DND-41 (cell line): Measurements from ENCODE around the gene TNIK.

Source experiments
- ATAC-seq: fragments of 200-7000 bp; cut with Tn5 transposase; 3 replicates; pipeline ENCODE4 v1.9.1; 2021; ENCODE audit warnings: low read depth; ENCODE audit not compliant: insufficient read depth
- DNase-seq: peaks from one replicate; pipeline ENCODE4 v3.0.0-alpha.2; 2020
- H2AFZ ChIP-seq: 2 replicates; pipeline ENCODE4 v1.6.0; 2012; ENCODE audit warnings: low read depth, low read length
- H3K27ac ChIP-seq: 2 replicates; pipeline ENCODE4 v1.5.1; 2012; ENCODE audit warnings: low read length, inconsistent platforms
- H3K27me3 ChIP-seq: fragments of 200-600 bp; sonication (generic); 2 replicates; pipeline ENCODE4 v1.6.0; 2012; ENCODE audit warnings: low read length, mild to moderate bottlenecking, inconsistent platforms; ENCODE audit not compliant: insufficient read depth, poor library complexity
- H3K36me3 ChIP-seq: 2 replicates; pipeline ENCODE4 v1.5.1; 2012; ENCODE audit warnings: low read length, inconsistent platforms; ENCODE audit not compliant: insufficient read depth
- H3K4me1 ChIP-seq: 2 replicates; pipeline ENCODE4 v1.5.1; 2012; ENCODE audit warnings: mild to moderate bottlenecking, low read length; ENCODE audit not compliant: insufficient read depth
- H3K4me2 ChIP-seq: 2 replicates; pipeline ENCODE4 v1.6.0; 2012; ENCODE audit warnings: mild to moderate bottlenecking, moderate library complexity, low read length, inconsistent platforms; ENCODE audit not compliant: insufficient read depth
- H3K4me3 ChIP-seq, 2 experiments: fragments of 200-600 bp in 1 of 2; shearing (Covaris generic) in 1 of 2; 2 replicates each; pipeline ENCODE4 v1.5.1; 2012 to 2016; ENCODE audit warnings: inconsistent platforms in 2 of 2, low read length in 2 of 2, mild to moderate bottlenecking in 2 of 2, low read depth in 1 of 2, moderate library complexity in 1 of 2
- H3K79me2 ChIP-seq: 2 replicates; pipeline ENCODE4 v1.6.0; 2012; ENCODE audit warnings: low read length, inconsistent platforms; ENCODE audit not compliant: insufficient read depth
- H3K9ac ChIP-seq: 2 replicates; pipeline ENCODE4 v1.6.0; 2012; ENCODE audit warnings: low read depth, mild to moderate bottlenecking, inconsistent platforms, low read length, moderate library complexity
- H3K9me3 ChIP-seq: 2 replicates; pipeline ENCODE4 v1.5.1; 2012; ENCODE audit warnings: low read length, moderate library complexity, mild to moderate bottlenecking, inconsistent platforms; ENCODE audit not compliant: insufficient read depth, severe bottlenecking
- H4K20me1 ChIP-seq: 2 replicates; pipeline ENCODE4 v1.6.0; 2012; ENCODE audit warnings: low read length; ENCODE audit not compliant: insufficient read depth
- EZH2 ChIP-seq: IDR thresholded peaks from 3 replicates; pipeline ENCODE4 v1.6.1; 2012; ENCODE audit warnings: borderline replicate concordance, low read depth, mild to moderate bottlenecking, moderate library complexity, low read length, inconsistent platforms; ENCODE audit not compliant: severe bottlenecking
- TF ChIP-seq, protein P1 (sequence below): IDR thresholded peaks from 2 replicates; pipeline ENCODE4 v1.5.1; 2012; ENCODE audit warnings: borderline replicate concordance, low read length, moderate library complexity, mild to moderate bottlenecking; ENCODE audit not compliant: poor library complexity, severe bottlenecking; ENCODE audit errors: extremely low read depth

Gene TNIK

DNA sequence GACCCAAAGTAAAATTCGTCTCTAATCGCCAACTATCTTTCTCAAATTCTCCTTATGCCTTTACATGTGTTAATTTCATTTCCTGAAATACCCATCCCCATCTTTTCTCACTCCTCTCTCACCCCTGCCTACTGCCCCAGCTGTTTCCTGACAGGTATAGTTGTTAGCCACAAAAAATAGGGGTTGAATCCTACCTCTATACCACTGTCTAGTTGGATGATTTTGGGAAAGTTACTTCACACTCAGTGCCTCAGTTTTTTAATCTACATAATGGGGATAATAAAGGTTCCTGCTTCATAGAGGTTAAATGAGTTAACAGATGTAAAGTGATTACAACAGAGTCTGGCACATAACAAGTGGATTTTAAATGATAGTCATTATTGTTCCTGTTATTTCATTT is 189.7 kb downstream of the TNIK start:
- Histone ChIP-seq H3K9me3 (no peaks in the 10 kb centered on the region), H3K27ac (no peak overlapping the region), H3K4me3 (no peak overlapping the region), H4K20me1 (no peaks in the 10 kb centered on the region), H3K36me3 (no peaks in the 10 kb centered on the region), H3K79me2 (no peaks in the 10 kb centered on the region), H3K9ac (no peak overlapping the region), H3K27me3 (no peaks in the 10 kb centered on the region), H2AFZ (no peak overlapping the region), H3K4me1 (no peaks in the 10 kb centered on the region; the same call in 1 of the 2 replicates), H3K4me2 (no peak overlapping the region)
- ATAC-seq: no peak
- DNase-seq: no peak
- TF ChIP-seq, protein P1, sequence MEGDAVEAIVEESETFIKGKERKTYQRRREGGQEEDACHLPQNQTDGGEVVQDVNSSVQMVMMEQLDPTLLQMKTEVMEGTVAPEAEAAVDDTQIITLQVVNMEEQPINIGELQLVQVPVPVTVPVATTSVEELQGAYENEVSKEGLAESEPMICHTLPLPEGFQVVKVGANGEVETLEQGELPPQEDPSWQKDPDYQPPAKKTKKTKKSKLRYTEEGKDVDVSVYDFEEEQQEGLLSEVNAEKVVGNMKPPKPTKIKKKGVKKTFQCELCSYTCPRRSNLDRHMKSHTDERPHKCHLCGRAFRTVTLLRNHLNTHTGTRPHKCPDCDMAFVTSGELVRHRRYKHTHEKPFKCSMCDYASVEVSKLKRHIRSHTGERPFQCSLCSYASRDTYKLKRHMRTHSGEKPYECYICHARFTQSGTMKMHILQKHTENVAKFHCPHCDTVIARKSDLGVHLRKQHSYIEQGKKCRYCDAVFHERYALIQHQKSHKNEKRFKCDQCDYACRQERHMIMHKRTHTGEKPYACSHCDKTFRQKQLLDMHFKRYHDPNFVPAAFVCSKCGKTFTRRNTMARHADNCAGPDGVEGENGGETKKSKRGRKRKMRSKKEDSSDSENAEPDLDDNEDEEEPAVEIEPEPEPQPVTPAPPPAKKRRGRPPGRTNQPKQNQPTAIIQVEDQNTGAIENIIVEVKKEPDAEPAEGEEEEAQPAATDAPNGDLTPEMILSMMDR: no peak
- TF ChIP-seq EZH2: no peak

DNA sequence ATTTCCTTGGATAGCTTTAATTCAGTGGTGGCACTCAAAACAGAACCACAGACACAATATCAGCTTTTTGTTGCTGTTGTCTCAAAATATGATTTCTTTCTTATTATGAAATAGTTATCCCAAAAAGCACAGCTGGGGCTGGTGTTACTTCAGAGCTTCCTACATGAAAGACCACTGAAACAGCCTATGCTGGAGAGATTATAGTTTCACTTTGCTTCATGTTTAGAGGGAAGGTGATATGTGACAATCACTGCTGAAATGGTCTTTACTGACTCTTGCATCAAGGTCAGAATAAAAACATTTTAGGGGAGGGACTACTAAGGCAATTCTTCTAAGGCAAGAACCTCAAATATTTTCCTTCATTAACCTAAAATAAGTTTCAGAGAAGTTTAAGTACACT is 190.7 kb downstream of the TNIK start:
- H3K36me3 ChIP-seq: no peaks in the 10 kb centered on the region
- no peak overlapping the region for H3K4me3 ChIP-seq
- no peak overlapping the region for H3K9ac ChIP-seq
- no peaks in the 10 kb centered on the region for H3K79me2 ChIP-seq
- ATAC-seq (no peak), DNase-seq (no peak)
- no peaks in the 10 kb centered on the region for H3K27me3 ChIP-seq
- no peaks in the 10 kb centered on the region for H4K20me1 ChIP-seq
- TF ChIP-seq, protein P1: no peak
- no peak for TF ChIP-seq EZH2
- no peak overlapping the region for H3K27ac ChIP-seq
- no peak overlapping the region for H2AFZ ChIP-seq
- H3K9me3 ChIP-seq: no peaks in the 10 kb centered on the region
- H3K4me1 ChIP-seq: no peaks in the 10 kb centered on the region; the same call in 1 of the 2 replicates
- H3K4me2 ChIP-seq: peak overlapping the region; percentile 19; the same call in 1 of the 2 replicates

DNA sequence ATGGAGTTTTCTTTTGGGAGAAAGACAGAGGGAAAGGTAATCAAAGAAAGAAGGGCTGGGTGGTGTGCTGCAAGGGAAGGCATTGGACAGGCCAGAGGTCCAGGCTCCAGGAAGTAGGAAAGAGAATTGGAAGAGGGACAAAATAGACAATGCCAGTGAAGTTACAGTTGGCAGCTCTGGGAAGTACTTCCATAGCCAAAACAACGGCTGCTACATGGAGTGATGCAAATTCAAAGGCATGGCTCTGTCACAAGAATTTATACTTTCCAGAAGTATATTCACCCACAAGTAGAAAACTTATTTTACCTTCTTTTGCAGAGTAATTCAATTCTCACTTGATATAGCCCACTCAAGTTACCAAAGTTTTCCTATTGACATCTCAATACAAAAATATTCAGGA is 191.5 kb downstream of the TNIK start:
- no peaks in the 10 kb centered on the region for H3K27me3 ChIP-seq
- H3K9me3 ChIP-seq: no peaks in the 10 kb centered on the region
- H3K79me2 ChIP-seq: no peaks in the 10 kb centered on the region
- DNase-seq: no peak
- H4K20me1 ChIP-seq: no peaks in the 10 kb centered on the region
- H3K36me3 ChIP-seq: no peaks in the 10 kb centered on the region
- no peak overlapping the region for H3K27ac ChIP-seq
- TF ChIP-seq, protein P1: no peak
- no peak for TF ChIP-seq EZH2
- no peak for ATAC-seq
- H3K4me3 ChIP-seq: no peak overlapping the region
- no peak overlapping the region for H2AFZ ChIP-seq
- H3K4me2 ChIP-seq: no peak overlapping the region
- H3K4me1 ChIP-seq: no peaks in the 10 kb centered on the region; the same call in 1 of the 2 replicates
- H3K9ac ChIP-seq: no peak overlapping the region

DNA sequence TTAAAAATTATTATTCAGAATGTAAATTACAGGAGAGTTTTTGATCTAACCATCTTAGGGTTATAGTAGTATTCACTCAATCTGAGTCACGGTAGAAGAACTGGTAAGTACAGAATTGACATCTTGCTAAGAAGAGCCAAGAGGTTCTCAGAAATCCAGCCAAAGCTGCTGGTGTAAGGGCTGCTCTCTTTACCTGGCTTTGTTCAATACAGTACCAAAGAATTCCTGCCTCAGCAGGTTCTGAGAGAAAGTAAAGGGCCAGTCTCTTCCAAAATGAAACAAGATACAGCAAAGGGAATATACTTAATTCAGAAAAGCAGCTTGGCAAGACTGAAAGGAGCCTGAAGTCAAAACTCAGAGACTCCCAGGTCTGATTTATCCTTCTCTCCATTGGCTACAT is 193.1 kb downstream of the TNIK start:
- TF ChIP-seq, protein P1: no peak
- TF ChIP-seq EZH2: no peak
- H3K4me2 ChIP-seq: no peak overlapping the region
- no peak for DNase-seq
- H3K4me1 ChIP-seq: no peaks in the 10 kb centered on the region; the same call in 1 of the 2 replicates
- no peaks in the 10 kb centered on the region for H3K36me3 ChIP-seq
- no peaks in the 10 kb centered on the region for H3K9me3 ChIP-seq
- no peak overlapping the region for H3K27ac ChIP-seq
- H2AFZ ChIP-seq: no peak overlapping the region
- H3K27me3 ChIP-seq: no peaks in the 10 kb centered on the region
- no peaks in the 10 kb centered on the region for H4K20me1 ChIP-seq
- ATAC-seq: no peak
- no peaks in the 10 kb centered on the region for H3K79me2 ChIP-seq
- no peak overlapping the region for H3K4me3 ChIP-seq
- H3K9ac ChIP-seq: no peak overlapping the region
